ENCODE data around the gene PCBP4.

DNA sequence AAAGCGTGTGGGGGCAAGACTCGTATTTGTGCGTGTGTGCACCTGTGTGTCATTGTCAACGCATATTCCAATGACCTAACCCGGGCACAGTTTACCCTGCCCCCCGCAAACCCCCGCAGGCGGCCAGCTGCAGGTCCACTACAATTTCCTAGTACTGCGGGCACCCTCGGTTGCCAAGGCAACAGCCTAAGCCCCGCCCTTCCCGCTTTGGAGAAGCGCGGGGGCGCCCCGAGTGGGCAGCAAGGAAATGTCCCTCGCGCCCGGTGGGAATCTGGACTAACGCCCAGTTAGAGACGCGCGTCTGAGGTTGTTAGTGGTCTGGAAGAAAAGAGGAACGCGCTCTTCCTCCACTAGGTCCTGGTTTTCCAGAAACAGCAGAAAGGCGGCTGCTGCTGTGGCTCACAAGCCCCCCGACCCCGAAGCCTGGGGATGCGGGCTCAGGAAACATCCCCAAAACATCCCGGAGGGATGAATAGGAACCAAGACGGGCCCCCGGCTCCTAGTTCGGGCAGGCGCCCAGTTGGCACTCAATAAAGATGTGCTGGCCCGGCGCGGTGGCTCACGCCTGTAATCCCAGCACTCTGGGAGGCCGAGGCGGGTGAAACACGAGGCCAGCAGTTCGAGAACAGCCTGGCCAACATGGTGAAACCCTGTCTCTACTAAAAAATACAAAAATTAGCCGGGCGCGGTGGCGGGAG is 8.7 kb upstream of the PCBP4 start:
- TF ChIP-seq CTCF (IDR thresholded peaks at IDR 0.05), result no peak
- TF ChIP-seq POLR2A (IDR thresholded peaks at IDR 0.05), result no peak
